ENCODE data around the gene AIG1. TPM values are rescaled to one million over a fixed set of nuclear protein-coding genes. Genes with fewer than 3 reads are reported as not detected.

The AIG1 gene
- polyA plus RNA-seq, 1 experiment = 43.2 TPM

GRCh38 chr6:143160439-143161220, 99.9 kb downstream of the AIG1 start:
- TF ChIP-seq CTCF (IDR thresholded peaks at IDR 0.05; ENCODE audit: insufficient read depth, low read depth, low read length) = no peak
- no peaks in the 10 kb centered on the region; the same call in 1 of the 2 replicates for H3K36me3 ChIP-seq (ENCODE audit: control insufficient read depth, insufficient read depth, low read length)
- ChIA-PET CTCF (no interaction called here), POLR2A (no interaction called here)
- H3K27me3 ChIP-seq (ENCODE audit: control insufficient read depth, insufficient read depth, low read length) = no peaks in the 10 kb centered on the region
- DNase-seq (ENCODE audit: low read depth) = no peak
- H3K4me3 ChIP-seq (ENCODE audit: low read depth, low read length) = no peak overlapping the region

GRCh38 chr6:143163621-143164020, 102.9 kb downstream of the AIG1 start:
- H3K36me3 ChIP-seq (ENCODE audit: control insufficient read depth, insufficient read depth, low read length) = no peaks in the 10 kb centered on the region
- POLR2A ChIA-PET = no interaction called here
- DNase-seq (ENCODE audit: low read depth) = no peak
- H3K4me3 ChIP-seq (ENCODE audit: low read depth, low read length) = no peak overlapping the region
- no peaks in the 10 kb centered on the region for H3K27me3 ChIP-seq (ENCODE audit: control insufficient read depth, insufficient read depth, low read length)
- TF ChIP-seq CTCF (IDR thresholded peaks at IDR 0.05; ENCODE audit: insufficient read depth, low read depth, low read length) = no peak
- CTCF ChIA-PET = no interaction called here

- Histone ChIP-seq H3K4me3 (ENCODE audit: low read depth, low read length) (no peak overlapping the region), H3K27me3 (ENCODE audit: control insufficient read depth, insufficient read depth, low read length) (no peaks in the 10 kb centered on the region), H3K36me3 (ENCODE audit: control insufficient read depth, insufficient read depth, low read length) (no peaks in the 10 kb centered on the region)
- TF ChIP-seq CTCF (IDR thresholded peaks at IDR 0.05; ENCODE audit: insufficient read depth, low read depth, low read length) = no peak
- POLR2A ChIA-PET = no interaction called here
- CTCF ChIA-PET = interaction anchor here (1.4 kb wide), 1 partner anchor 11 kb away, joined by 9 read pairs; no protein-coding TSS in a partner anchor
- DNase-seq (ENCODE audit: low read depth) = no peak
Measured at GRCh38 chr6:143164565-143165105, 103.9 kb downstream of the AIG1 start.

GRCh38 chr6:143165315-143165855, 104.7 kb downstream of the AIG1 start:
- ChIA-PET POLR2A (no interaction called here), CTCF (interaction anchor here (1.4 kb wide), 1 partner anchor 11 kb away, joined by 9 read pairs; no protein-coding TSS in a partner anchor)
- no peak overlapping the region for H3K4me3 ChIP-seq (ENCODE audit: low read depth, low read length)
- no peaks in the 10 kb centered on the region for H3K27me3 ChIP-seq (ENCODE audit: control insufficient read depth, insufficient read depth, low read length)
- TF ChIP-seq CTCF (IDR thresholded peaks at IDR 0.05; ENCODE audit: insufficient read depth, low read depth, low read length) = no peak
- no peaks in the 10 kb centered on the region for H3K36me3 ChIP-seq (ENCODE audit: control insufficient read depth, insufficient read depth, low read length)
- no peak for DNase-seq (ENCODE audit: low read depth)

- POLR2A ChIA-PET = no interaction called here
Measured at GRCh38 chr6:143166247-143166695, 105.6 kb downstream of the AIG1 start.

More at GRCh38 chr6:143166247-143166695, 105.6 kb downstream of the AIG1 start:
- no peaks in the 10 kb centered on the region for H3K27me3 ChIP-seq (ENCODE audit: control insufficient read depth, insufficient read depth, low read length)
- no peaks in the 10 kb centered on the region for H3K36me3 ChIP-seq (ENCODE audit: control insufficient read depth, insufficient read depth, low read length)
- no peak overlapping the region for H3K4me3 ChIP-seq (ENCODE audit: low read depth, low read length)
- TF ChIP-seq CTCF (IDR thresholded peaks at IDR 0.05; ENCODE audit: insufficient read depth, low read depth, low read length) = no peak
- CTCF ChIA-PET = no interaction called here
- DNase-seq (ENCODE audit: low read depth) = no peak
